Progenitor cell of endocrine pancreas (in vitro differentiated cells): ENCODE data around the gene LONP1. TPM values are rescaled to one million over a fixed set of nuclear protein-coding genes. Genes with fewer than 3 reads are reported as not detected.

Source experiments
- DNase-seq: peaks from one replicate; pipeline ENCODE4 v3.0.0; 2021; ENCODE audit warnings: low spot score; ENCODE audit not compliant: unreplicated experiment
- H3K27ac Mint-ChIP-seq: 2 replicates; pipeline ENCODE4 v1.8.0; 2021; ENCODE audit warnings: mild to moderate bottlenecking, moderate library complexity, mixed read lengths
- H3K27me3 Mint-ChIP-seq: 2 replicates; pipeline ENCODE4 v1.8.0; 2021; ENCODE audit warnings: mixed read lengths
- H3K36me3 Mint-ChIP-seq: 2 replicates; pipeline ENCODE4 v1.8.0; 2022; ENCODE audit warnings: mixed read lengths; ENCODE audit not compliant: insufficient read depth
- H3K4me1 Mint-ChIP-seq: 2 replicates; pipeline ENCODE4 v1.8.0; 2021; ENCODE audit warnings: low read depth, mixed read lengths
- H3K4me3 Mint-ChIP-seq: 2 replicates; pipeline ENCODE4 v1.8.0; 2021; ENCODE audit warnings: low read depth, mild to moderate bottlenecking, moderate library complexity, mixed read lengths
- H3K9me3 Mint-ChIP-seq: 2 replicates; pipeline ENCODE4 v1.8.0; 2021; ENCODE audit warnings: low read depth, mixed read lengths
- total RNA-seq: library from RNA; stranded (reverse); gene quantifications from 2 replicates; pipeline ENCODE4 v1.2.1, GENCODE V29; 2021
- TF ChIP-seq, protein P1 (sequence below): fragments of 200-600 bp; sonication (generic); IDR thresholded peaks from one replicate; pipeline ENCODE4 v1.5.0; 2021; ENCODE audit warnings: antibody characterized with exemption, mild to moderate bottlenecking; ENCODE audit not compliant: unreplicated experiment

LONP1 gene
- total RNA-seq, 1 donor from 2014 or later: 56.1 TPM

DNA sequence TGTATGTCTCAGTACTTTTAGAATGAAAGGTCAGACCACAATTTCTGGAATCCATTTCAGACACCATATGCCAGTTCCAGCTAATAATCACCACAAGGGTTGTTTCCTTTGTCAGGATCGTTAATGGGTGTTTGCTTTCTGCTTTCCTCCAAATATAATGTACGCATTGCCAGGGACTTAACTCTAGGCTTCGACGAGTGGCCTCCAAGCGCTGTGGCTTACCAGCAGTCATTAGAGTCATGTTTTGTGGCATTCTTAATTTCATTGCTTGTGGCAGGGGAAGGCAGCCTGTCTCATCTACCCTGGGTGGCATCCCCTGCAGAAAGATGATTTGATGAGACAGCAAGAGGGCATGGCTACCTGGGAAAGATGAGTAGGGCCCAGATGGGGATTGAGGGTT lies 74.5 kb downstream of the LONP1 start:
- no peaks in the 10 kb centered on the region for H3K27me3 Mint-ChIP-seq
- no peak overlapping the region for H3K4me3 Mint-ChIP-seq
- peaks cover 3% of the 10 kb centered on the region for H3K4me1 Mint-ChIP-seq
- peaks cover 34% of the 10 kb centered on the region for H3K36me3 Mint-ChIP-seq
- TF ChIP-seq, protein P1, sequence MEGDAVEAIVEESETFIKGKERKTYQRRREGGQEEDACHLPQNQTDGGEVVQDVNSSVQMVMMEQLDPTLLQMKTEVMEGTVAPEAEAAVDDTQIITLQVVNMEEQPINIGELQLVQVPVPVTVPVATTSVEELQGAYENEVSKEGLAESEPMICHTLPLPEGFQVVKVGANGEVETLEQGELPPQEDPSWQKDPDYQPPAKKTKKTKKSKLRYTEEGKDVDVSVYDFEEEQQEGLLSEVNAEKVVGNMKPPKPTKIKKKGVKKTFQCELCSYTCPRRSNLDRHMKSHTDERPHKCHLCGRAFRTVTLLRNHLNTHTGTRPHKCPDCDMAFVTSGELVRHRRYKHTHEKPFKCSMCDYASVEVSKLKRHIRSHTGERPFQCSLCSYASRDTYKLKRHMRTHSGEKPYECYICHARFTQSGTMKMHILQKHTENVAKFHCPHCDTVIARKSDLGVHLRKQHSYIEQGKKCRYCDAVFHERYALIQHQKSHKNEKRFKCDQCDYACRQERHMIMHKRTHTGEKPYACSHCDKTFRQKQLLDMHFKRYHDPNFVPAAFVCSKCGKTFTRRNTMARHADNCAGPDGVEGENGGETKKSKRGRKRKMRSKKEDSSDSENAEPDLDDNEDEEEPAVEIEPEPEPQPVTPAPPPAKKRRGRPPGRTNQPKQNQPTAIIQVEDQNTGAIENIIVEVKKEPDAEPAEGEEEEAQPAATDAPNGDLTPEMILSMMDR: no peak
- no peak for DNase-seq
- peak overlapping the region; percentile 89 for H3K27ac Mint-ChIP-seq
- no peaks in the 10 kb centered on the region for H3K9me3 Mint-ChIP-seq

DNA sequence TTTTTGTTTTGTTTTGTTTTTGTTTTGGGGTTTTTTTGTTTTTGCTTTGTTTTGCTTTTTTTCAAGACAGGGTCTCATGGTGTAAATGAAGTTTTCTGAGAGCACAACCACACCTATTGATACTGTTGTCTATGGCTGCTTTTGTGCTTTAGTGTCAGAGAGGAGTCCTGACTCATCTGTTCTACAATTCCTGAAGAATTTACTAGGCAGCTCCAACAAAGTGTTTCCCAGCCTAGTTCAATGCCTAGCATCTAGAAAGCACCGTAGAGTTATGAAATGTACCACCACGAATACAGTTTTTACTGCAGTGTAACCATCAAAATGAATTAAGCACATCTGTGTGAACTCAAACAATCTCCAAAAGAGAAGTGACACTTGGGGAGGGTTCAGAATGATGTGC lies 75.9 kb downstream of the LONP1 start:
- Mint-ChIP-seq H3K9me3 (no peaks in the 10 kb centered on the region), H3K36me3 (peaks cover 28% of the 10 kb centered on the region), H3K4me3 (no peak overlapping the region)

DNA sequence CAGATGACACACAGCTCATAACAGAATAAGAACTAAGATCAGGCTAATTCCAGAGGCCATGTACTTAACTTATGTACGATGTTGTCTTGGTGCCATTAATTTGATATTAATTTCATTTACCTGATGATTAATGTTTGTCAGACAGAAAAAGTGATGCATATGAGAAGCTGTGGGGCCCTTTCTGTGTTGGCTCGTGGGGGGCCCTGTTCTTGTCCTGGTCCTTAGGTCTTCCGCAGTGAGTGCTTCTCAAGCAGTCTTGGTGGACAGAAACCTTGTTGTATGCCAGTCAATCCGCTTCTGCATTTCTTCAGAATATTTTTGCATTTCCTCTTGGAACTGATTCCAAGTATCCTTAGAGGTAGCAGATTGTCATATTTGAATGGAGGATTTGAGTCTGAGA lies 76.9 kb downstream of the LONP1 start:
- Mint-ChIP-seq H3K36me3 (peaks cover 24% of the 10 kb centered on the region), H3K9me3 (no peaks in the 10 kb centered on the region)
- no peak for DNase-seq

More for the DNA sequence above, 75.9 kb downstream of the LONP1 start:
- no peaks in the 10 kb centered on the region for H3K27me3 Mint-ChIP-seq
- TF ChIP-seq, protein P1: no peak
- no peak for DNase-seq
- peak overlapping the region; percentile 86 for H3K27ac Mint-ChIP-seq
- H3K4me1 Mint-ChIP-seq: peaks cover 3% of the 10 kb centered on the region

DNA sequence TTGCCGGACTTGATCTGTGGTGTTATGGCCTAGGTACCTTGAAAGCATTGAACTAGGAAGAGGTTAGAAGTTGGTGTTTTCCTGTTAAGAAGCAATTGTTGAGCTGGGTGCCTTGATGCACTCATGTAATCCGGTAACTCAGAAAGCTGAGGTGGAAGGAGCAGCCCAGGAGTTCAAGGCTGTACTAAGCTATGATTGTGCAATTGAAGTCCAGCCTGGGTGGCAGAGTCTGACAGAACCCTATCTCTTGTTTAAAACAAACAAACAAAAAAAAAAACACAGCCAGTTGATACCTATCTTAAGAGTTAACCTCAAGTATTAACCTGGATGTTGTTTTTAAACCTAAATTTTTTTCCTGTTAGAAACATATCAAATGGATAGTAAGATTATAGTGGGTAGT lies 77.7 kb downstream of the LONP1 start:
- peaks cover 3% of the 10 kb centered on the region for H3K4me1 Mint-ChIP-seq
- no peak for DNase-seq
- peaks cover 22% of the 10 kb centered on the region for H3K36me3 Mint-ChIP-seq
- no peaks in the 10 kb centered on the region for H3K27me3 Mint-ChIP-seq
- no peak overlapping the region for H3K27ac Mint-ChIP-seq
- TF ChIP-seq, protein P1: no peak
- H3K4me3 Mint-ChIP-seq: no peak overlapping the region
- no peaks in the 10 kb centered on the region for H3K9me3 Mint-ChIP-seq

More for the DNA sequence above, 76.9 kb downstream of the LONP1 start:
- TF ChIP-seq, protein P1: no peak
- Mint-ChIP-seq H3K4me1 (peaks cover 3% of the 10 kb centered on the region), H3K4me3 (no peak overlapping the region), H3K27me3 (no peaks in the 10 kb centered on the region), H3K27ac (peak overlapping the region; percentile 56)

Other genes starting within 250 kb of the LONP1 start
- gene TINCR, start 152.2 kb downstream of the LONP1 start, total RNA-seq: 0.60 and 1.0 TPM in 2 replicates
- gene SAFB2, start 97.4 kb downstream of the LONP1 start, total RNA-seq: 95.4 and 107 TPM in 2 replicates
- gene SAFB, start 97.1 kb downstream of the LONP1 start, total RNA-seq: 151 and 169 TPM in 2 replicates
- 28.1 and 29.7 TPM in 2 replicates for gene MICOS13, start 39.6 kb downstream of the LONP1 start, total RNA-seq
- 20.1 and 21.1 TPM in 2 replicates for gene HSD11B1L, start 39.1 kb downstream of the LONP1 start, total RNA-seq
- 720 and 727 TPM in 2 replicates for gene RPL36, start 29.9 kb downstream of the LONP1 start, total RNA-seq
- gene CATSPERD, start 491 bp upstream of the LONP1 start, total RNA-seq: not detected in 2 replicates
- gene PRR22, start 64.6 kb upstream of the LONP1 start, total RNA-seq: 5.8 and 5.9 TPM in 2 replicates
- gene DUS3L, start 71.0 kb upstream of the LONP1 start, total RNA-seq: 42.6 and 43.1 TPM in 2 replicates
- gene NRTN, start 84.9 kb upstream of the LONP1 start, total RNA-seq: 1.9 and 2.1 TPM in 2 replicates
- gene FUT6, start 119.6 kb upstream of the LONP1 start, total RNA-seq: not detected in 2 replicates
- gene FUT3, start 131.3 kb upstream of the LONP1 start, total RNA-seq: not detected in 2 replicates
- gene FUT5, start 150.4 kb upstream of the LONP1 start, total RNA-seq: not detected in 2 replicates
- 210 and 217 TPM in 2 replicates for gene NDUFA11, start 183.6 kb upstream of the LONP1 start, total RNA-seq
- 13.9 and 15.2 TPM in 2 replicates for gene VMAC, start 184.7 kb upstream of the LONP1 start, total RNA-seq
- gene CAPS, start 194.1 kb upstream of the LONP1 start, total RNA-seq: 22.1 and 22.5 TPM in 2 replicates